DOHH2 (cell line): Measurements from ENCODE around the gene CFAP61.

ENCODE experiments used
- CTCF ChIP-seq: fragments of 200-600 bp; sonication (generic); IDR thresholded peaks from one replicate; pipeline ENCODE4 v1.5.1; 2014; ENCODE audit warnings: antibody characterized with exemption, mild to moderate bottlenecking, low read depth, low read length; ENCODE audit not compliant: poor library complexity, severe bottlenecking
- EZH2phosphoT487 ChIP-seq: fragments of 200-600 bp; sonication (generic); IDR thresholded peaks from 2 replicates; pipeline ENCODE4 v1.6.1; 2017; ENCODE audit warnings: borderline replicate concordance, mild to moderate bottlenecking, antibody characterized with exemption, low read length, moderate library complexity, mixed read lengths

DNA sequence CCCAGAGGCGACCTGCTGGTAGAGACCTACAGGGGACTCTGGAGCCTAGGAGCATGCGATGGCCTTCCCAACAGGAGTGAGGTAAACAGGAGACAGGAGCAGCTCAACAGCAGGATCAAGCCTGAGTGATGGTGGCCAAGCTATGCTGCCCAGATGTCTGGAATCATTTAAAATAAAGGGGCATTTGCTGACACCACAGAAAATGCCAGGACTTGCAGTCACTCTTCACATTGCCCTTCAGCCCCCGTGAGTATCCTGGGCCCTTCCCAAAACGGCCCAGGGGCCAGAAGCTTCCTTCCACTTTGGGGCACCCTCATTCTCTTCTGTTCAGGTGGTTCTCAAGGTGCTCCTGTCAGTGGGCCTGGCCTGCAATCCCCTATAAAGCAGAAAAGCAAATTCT, 338.8 kb downstream of the CFAP61 start:
- no peak for TF ChIP-seq CTCF
- no peak for TF ChIP-seq EZH2phosphoT487
